Uterus (tissue), 2 donors: ENCODE data around the gene ADAM10.

Experiments used
- POLR2A ChIP-seq, 2 donors: fragments of 450-650 bp; IDR thresholded peaks; one replicate each; pipeline ENCODE4 v1.6.1; 2016; ENCODE audit warnings: antibody characterized with exemption in 2 of 2, mild to moderate bottlenecking in 1 of 2, moderate library complexity in 1 of 2
- TF ChIP-seq, protein P1 (sequence below), 4 experiments: fragments of 200-600 bp in 2 of 4; fragments of 450-650 bp in 2 of 4; sonication (generic) in 2 of 4; IDR thresholded peaks; one replicate each; pipeline ENCODE4 v1.5.1; 2016 to 2019; ENCODE audit warnings: antibody characterized with exemption in 4 of 4, mild to moderate bottlenecking in 2 of 4, moderate library complexity in 1 of 4

DNA sequence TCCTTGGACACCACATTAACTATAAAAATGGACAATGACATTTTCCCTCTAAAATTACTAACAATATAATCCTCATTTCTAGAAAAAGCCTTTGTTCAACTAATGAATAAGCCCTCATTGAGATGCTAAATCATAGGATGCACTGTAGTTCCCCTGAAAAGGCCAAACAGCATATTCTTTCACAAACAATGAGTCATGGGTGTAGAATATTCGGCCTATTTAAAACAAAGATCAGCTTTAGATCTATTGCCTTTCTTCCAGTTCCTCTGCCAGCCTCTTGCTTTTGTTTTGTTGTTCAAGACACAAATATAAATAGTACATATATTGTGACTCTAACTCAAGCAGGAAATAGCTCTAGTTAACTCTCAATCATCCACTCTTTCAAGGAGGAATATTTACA, 82.5 kb downstream of the ADAM10 start:
- TF ChIP-seq, protein P1, sequence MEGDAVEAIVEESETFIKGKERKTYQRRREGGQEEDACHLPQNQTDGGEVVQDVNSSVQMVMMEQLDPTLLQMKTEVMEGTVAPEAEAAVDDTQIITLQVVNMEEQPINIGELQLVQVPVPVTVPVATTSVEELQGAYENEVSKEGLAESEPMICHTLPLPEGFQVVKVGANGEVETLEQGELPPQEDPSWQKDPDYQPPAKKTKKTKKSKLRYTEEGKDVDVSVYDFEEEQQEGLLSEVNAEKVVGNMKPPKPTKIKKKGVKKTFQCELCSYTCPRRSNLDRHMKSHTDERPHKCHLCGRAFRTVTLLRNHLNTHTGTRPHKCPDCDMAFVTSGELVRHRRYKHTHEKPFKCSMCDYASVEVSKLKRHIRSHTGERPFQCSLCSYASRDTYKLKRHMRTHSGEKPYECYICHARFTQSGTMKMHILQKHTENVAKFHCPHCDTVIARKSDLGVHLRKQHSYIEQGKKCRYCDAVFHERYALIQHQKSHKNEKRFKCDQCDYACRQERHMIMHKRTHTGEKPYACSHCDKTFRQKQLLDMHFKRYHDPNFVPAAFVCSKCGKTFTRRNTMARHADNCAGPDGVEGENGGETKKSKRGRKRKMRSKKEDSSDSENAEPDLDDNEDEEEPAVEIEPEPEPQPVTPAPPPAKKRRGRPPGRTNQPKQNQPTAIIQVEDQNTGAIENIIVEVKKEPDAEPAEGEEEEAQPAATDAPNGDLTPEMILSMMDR (IDR thresholded peaks at IDR 0.05) = no peak
- TF ChIP-seq POLR2A (IDR thresholded peaks at IDR 0.05) = no peak
